Adrenal gland (tissue), 5 donors: ENCODE results near the gene ELAPOR1.

Experiments
- CTCF ChIP-seq, 6 experiments: fragments of 450-650 bp in 4 of 6; fragments of 200-600 bp in 2 of 6; sonication (generic) in 1 of 6; IDR thresholded peaks; 1 replicate in 5 of 6; 2 replicates in 1 of 6; pipeline versions ENCODE4 v1.5.1 to v1.8.0; 2016 to 2021; ENCODE audit warnings: antibody characterized with exemption in 6 of 6, mild to moderate bottlenecking in 2 of 6, moderate library complexity in 1 of 6
- POLR2A ChIP-seq, 2 donors: fragments of 450-650 bp; IDR thresholded peaks; one replicate each; pipeline ENCODE4 v1.6.1; 2017; ENCODE audit warnings: antibody characterized with exemption in 2 of 2, mild to moderate bottlenecking in 2 of 2, moderate library complexity in 1 of 2
- donor health status: DM: no; HTN: no; CAD: no.

- TF ChIP-seq CTCF (IDR thresholded peaks at IDR 0.05) (no peak), POLR2A (IDR thresholded peaks at IDR 0.05) (no peak)
These were observed 4.0 kb upstream of the ELAPOR1 start for GRCh38 chr1:109109906-109110305.
